ENCODE measurements around the gene DMD. TPM values are rescaled to one million over a fixed set of nuclear protein-coding genes. Genes with fewer than 3 reads are reported as not detected.

DMD gene
- total and polyA plus RNA-seq, 2 of the 13 experiments (the other 11 are each of a cell fraction or from before 2014, with no cell fraction given): 17.6 to 25.9 TPM

- intact Hi-C loops (cut with micrococcal nuclease; ENCODE audit: unreplicated experiment) (no loop called here), in situ Hi-C loops (cut with HindIII; ENCODE audit: extremely low pct_ligation_motif_present, low pct_unique_long_range_greater_than_20kb) (no loop called here)
- H2AFZ ChIP-seq (ENCODE audit: low read length): no peak overlapping the region
- ChIA-PET POLR2A (no interaction called here), CTCF (ENCODE audit: low intra/inter-chr PET ratio, low total read pairs) (no interaction called here)
- no peak overlapping the region for H3K27ac ChIP-seq (ENCODE audit: extremely low read length, insufficient read depth, low read length)
- DNase-seq (ENCODE audit: low spot score) (no peak), FAIRE-seq (no peak), ATAC-seq (no peak)
- no peaks in the 10 kb centered on the region for H4K20me1 ChIP-seq (ENCODE audit: insufficient read depth, low read length)
- H3K36me3 ChIP-seq (replicated peaks in 1 of 2; ENCODE audit: control insufficient read depth in 1 of 2, insufficient read depth in 2 of 2, low read length in 2 of 2): no peaks in the 10 kb centered on the region
- 0% methylated on average over 4 of the region's 4 CpGs for WGBS (ENCODE audit: low lambda C conversion rate)
- H3K4me3 ChIP-seq (replicated peaks in 1 of 3; ENCODE audit: insufficient read depth in 1 of 3, low read depth in 2 of 3, low read length in 3 of 3): no peak overlapping the region
- no peak overlapping the region for H3K9ac ChIP-seq (ENCODE audit: insufficient read depth, low read depth, low read length)
- H3K27me3 ChIP-seq (ENCODE audit: control insufficient read depth in 1 of 2, insufficient read depth in 2 of 2, low read length in 2 of 2): no peaks in the 10 kb centered on the region
- H3K79me2 ChIP-seq (ENCODE audit: insufficient read depth, low read length): no peaks in the 10 kb centered on the region
- TF ChIP-seq ZFP36L1 (CRISPR knock-in tag; IDR thresholded peaks at IDR 0.05): no peak
- no peak for TF ChIP-seq NCOR1 (IDR thresholded peaks at IDR 0.05; ENCODE audit: borderline replicate concordance, low read length)
- H3K4me2 ChIP-seq (ENCODE audit: low read depth, low read length): no peak overlapping the region
- no peaks in the 10 kb centered on the region for H3K9me3 ChIP-seq (ENCODE audit: low read length)
- BruUV-seq (replicated peaks): no TSS peak
- H3K4me1 ChIP-seq (ENCODE audit: insufficient read depth, low read length): no peaks in the 10 kb centered on the region
Measured at GRCh38 chrX:33134164-33134563, 77.2 kb downstream of the DMD start.

- no peak overlapping the region for H3K9ac ChIP-seq (ENCODE audit: insufficient read depth, low read depth, low read length)
- H3K4me3 ChIP-seq (replicated peaks in 1 of 3; ENCODE audit: insufficient read depth in 1 of 3, low read depth in 2 of 3, low read length in 3 of 3): no peak overlapping the region
- no peak for DNase-seq (ENCODE audit: low spot score)
- no peaks in the 10 kb centered on the region for H3K79me2 ChIP-seq (ENCODE audit: insufficient read depth, low read length)
- CTCF ChIA-PET (ENCODE audit: low intra/inter-chr PET ratio, low total read pairs): no interaction called here
- no peaks in the 10 kb centered on the region for H3K27me3 ChIP-seq (ENCODE audit: control insufficient read depth in 1 of 2, insufficient read depth in 2 of 2, low read length in 2 of 2)
- 5% methylated on average over 3 of the region's 3 CpGs for WGBS (ENCODE audit: low lambda C conversion rate)
- H2AFZ ChIP-seq (ENCODE audit: low read length): no peak overlapping the region
- intact Hi-C loops (cut with micrococcal nuclease; ENCODE audit: unreplicated experiment) (no loop called here), in situ Hi-C loops (cut with HindIII; ENCODE audit: extremely low pct_ligation_motif_present, low pct_unique_long_range_greater_than_20kb) (no loop called here)
- ATAC-seq: no peak
- FAIRE-seq: no peak
- no peaks in the 10 kb centered on the region for H3K4me1 ChIP-seq (ENCODE audit: insufficient read depth, low read length)
- H4K20me1 ChIP-seq (ENCODE audit: insufficient read depth, low read length): no peaks in the 10 kb centered on the region
- H3K4me2 ChIP-seq (ENCODE audit: low read depth, low read length): no peak overlapping the region
- no peaks in the 10 kb centered on the region for H3K9me3 ChIP-seq (ENCODE audit: low read length)
- BruUV-seq (replicated peaks): no TSS peak
- no peaks in the 10 kb centered on the region for H3K36me3 ChIP-seq (replicated peaks in 1 of 2; ENCODE audit: control insufficient read depth in 1 of 2, insufficient read depth in 2 of 2, low read length in 2 of 2)
- H3K27ac ChIP-seq (ENCODE audit: extremely low read length, insufficient read depth, low read length): no peak overlapping the region
- POLR2A ChIA-PET: no interaction called here
- TF ChIP-seq RCOR2 (CRISPR knock-in tag; IDR thresholded peaks at IDR 0.05): no peak
- no peak for TF ChIP-seq ZFP36 (IDR thresholded peaks at IDR 0.05; ENCODE audit: borderline replicate concordance, low read depth, low read length, partially characterized antibody)
- TF ChIP-seq PAX8 (CRISPR knock-in tag; IDR thresholded peaks at IDR 0.05; ENCODE audit: borderline replicate concordance): no peak
- no peak for TF ChIP-seq NFE2L2 (IDR thresholded peaks at IDR 0.05; ENCODE audit: low read length)
- no peak for TF ChIP-seq ZNF556 (CRISPR knock-in tag; IDR thresholded peaks at IDR 0.05; ENCODE audit: borderline replicate concordance)
- TF ChIP-seq ZBTB14 (CRISPR knock-in tag; IDR thresholded peaks at IDR 0.05): no peak
- TF ChIP-seq ATF3 (CRISPR knock-in tag; IDR thresholded peaks at IDR 0.05): no peak
- TF ChIP-seq CEBPB (IDR thresholded peaks at IDR 0.05; ENCODE audit: borderline replicate concordance, low read depth, low read length): no peak
- TF ChIP-seq DZIP1 (CRISPR knock-in tag; IDR thresholded peaks at IDR 0.05): no peak
- TF ChIP-seq SAP130 (CRISPR knock-in tag; IDR thresholded peaks at IDR 0.05; ENCODE audit: low read depth): no peak
- TF ChIP-seq TIGD3 (CRISPR knock-in tag; IDR thresholded peaks at IDR 0.05; ENCODE audit: borderline replicate concordance): no peak
- no peak for TF ChIP-seq WIZ (CRISPR knock-in tag; IDR thresholded peaks at IDR 0.05)
- no peak for TF ChIP-seq ZNF607 (CRISPR knock-in tag; IDR thresholded peaks at IDR 0.05; ENCODE audit: borderline replicate concordance)
Measured at GRCh38 chrX:33133320-33133719, 78.0 kb downstream of the DMD start.

All from HepG2 (cell line).